Measurements from ENCODE around the gene FOXO3B. TPM values are rescaled to one million over a fixed set of nuclear protein-coding genes. Genes with fewer than 3 reads are reported as not detected.
"Not testable (repeated sequence)": the region's sequence is repeated elsewhere in the genome, so short reads cannot be mapped to it uniquely, and the experiment has no call there.

The FOXO3B gene
- polyA plus RNA-seq, 1 donor (not counting 4 experiments of a cell fraction or from before 2014, with no cell fraction given) = 2.0 TPM

GRCh38 chr17:18705955-18706354 lies 23.8 kb upstream of the FOXO3B start:
- H3K9me3 ChIP-seq (ENCODE audit: control insufficient read depth, low read depth, low read length); DNase-seq (ENCODE audit: low read depth, low spot score); H4K20me1 ChIP-seq (ENCODE audit: control insufficient read depth, extremely low read depth, insufficient read depth, low read length); FAIRE-seq; H3K79me2 ChIP-seq (ENCODE audit: control insufficient read depth, insufficient read depth, low read length); H2AFZ ChIP-seq (ENCODE audit: control insufficient read depth, low read length); H3K4me1 ChIP-seq (ENCODE audit: control insufficient read depth, extremely low read depth, insufficient read depth, low read length); H3K27ac ChIP-seq (ENCODE audit: control insufficient read depth, insufficient read depth, low read length); H3K4me2 ChIP-seq (ENCODE audit: control insufficient read depth, extremely low read depth, insufficient read depth, low read depth, low read length); dilution Hi-C loops (cut with MboI; ENCODE audit: extremely low pct_ligation_motif_present, low sequenced_read_pairs); H3K9ac ChIP-seq (ENCODE audit: control insufficient read depth, extremely low read depth, insufficient read depth, low read length); H3K9me1 ChIP-seq (ENCODE audit: control insufficient read depth, extremely low read depth, insufficient read depth, low read length); H3K36me3 ChIP-seq (ENCODE audit: control insufficient read depth in 2 of 2, extremely low read depth in 1 of 2, insufficient read depth in 2 of 2, low read length in 2 of 2); H3K27me3 ChIP-seq (ENCODE audit: control insufficient read depth, extremely low read depth, insufficient read depth, low read length); H3K4me3 ChIP-seq (ENCODE audit: control insufficient read depth in 2 of 3, extremely low read depth in 1 of 3, insufficient read depth in 2 of 3, low read depth in 1 of 3, low read length in 3 of 3): not testable (repeated sequence)

GRCh38 chr17:18698473-18699103 lies 16.5 kb upstream of the FOXO3B start:
- H3K9me1 ChIP-seq (ENCODE audit: control insufficient read depth, extremely low read depth, insufficient read depth, low read length); H3K36me3 ChIP-seq (ENCODE audit: control insufficient read depth in 2 of 2, extremely low read depth in 1 of 2, insufficient read depth in 2 of 2, low read length in 2 of 2); H3K9me3 ChIP-seq (ENCODE audit: control insufficient read depth, low read depth, low read length); H3K27me3 ChIP-seq (ENCODE audit: control insufficient read depth, extremely low read depth, insufficient read depth, low read length); H3K79me2 ChIP-seq (ENCODE audit: control insufficient read depth, insufficient read depth, low read length); FAIRE-seq; H3K4me1 ChIP-seq (ENCODE audit: control insufficient read depth, extremely low read depth, insufficient read depth, low read length); dilution Hi-C loops (cut with MboI; ENCODE audit: extremely low pct_ligation_motif_present, low sequenced_read_pairs); H3K27ac ChIP-seq (ENCODE audit: control insufficient read depth, insufficient read depth, low read length); DNase-seq (ENCODE audit: low read depth, low spot score); H4K20me1 ChIP-seq (ENCODE audit: control insufficient read depth, extremely low read depth, insufficient read depth, low read length): not testable (repeated sequence)
- H3K4me3 ChIP-seq (ENCODE audit: control insufficient read depth in 2 of 3, extremely low read depth in 1 of 3, insufficient read depth in 2 of 3, low read depth in 1 of 3, low read length in 3 of 3) = peak overlapping the region; percentile 40 to 72 (median 59)
- H3K4me2 ChIP-seq (ENCODE audit: control insufficient read depth, extremely low read depth, insufficient read depth, low read depth, low read length) = peak overlapping the region; percentile 82
- peak overlapping the region; percentile 65 for H3K9ac ChIP-seq (ENCODE audit: control insufficient read depth, extremely low read depth, insufficient read depth, low read length)
- H2AFZ ChIP-seq (ENCODE audit: control insufficient read depth, low read length) = peak overlapping the region; percentile 87

GRCh38 chr17:18695143-18695542 lies 13.0 kb upstream of the FOXO3B start:
- FAIRE-seq; H3K9me3 ChIP-seq (ENCODE audit: control insufficient read depth, low read depth, low read length); H3K36me3 ChIP-seq (ENCODE audit: control insufficient read depth in 2 of 2, extremely low read depth in 1 of 2, insufficient read depth in 2 of 2, low read length in 2 of 2); H3K9me1 ChIP-seq (ENCODE audit: control insufficient read depth, extremely low read depth, insufficient read depth, low read length); H4K20me1 ChIP-seq (ENCODE audit: control insufficient read depth, extremely low read depth, insufficient read depth, low read length); H3K27me3 ChIP-seq (ENCODE audit: control insufficient read depth, extremely low read depth, insufficient read depth, low read length); H3K4me3 ChIP-seq (ENCODE audit: control insufficient read depth in 2 of 3, extremely low read depth in 1 of 3, insufficient read depth in 2 of 3, low read depth in 1 of 3, low read length in 3 of 3); dilution Hi-C loops (cut with MboI; ENCODE audit: extremely low pct_ligation_motif_present, low sequenced_read_pairs); H2AFZ ChIP-seq (ENCODE audit: control insufficient read depth, low read length); DNase-seq (ENCODE audit: low read depth, low spot score); H3K27ac ChIP-seq (ENCODE audit: control insufficient read depth, insufficient read depth, low read length); H3K9ac ChIP-seq (ENCODE audit: control insufficient read depth, extremely low read depth, insufficient read depth, low read length); H3K79me2 ChIP-seq (ENCODE audit: control insufficient read depth, insufficient read depth, low read length); H3K4me1 ChIP-seq (ENCODE audit: control insufficient read depth, extremely low read depth, insufficient read depth, low read length); H3K4me2 ChIP-seq (ENCODE audit: control insufficient read depth, extremely low read depth, insufficient read depth, low read depth, low read length): not testable (repeated sequence)

GRCh38 chr17:18682668-18683067 lies 554 bp upstream of the FOXO3B start:
- H3K27ac ChIP-seq (ENCODE audit: control insufficient read depth, insufficient read depth, low read length); H3K9me3 ChIP-seq (ENCODE audit: control insufficient read depth, low read depth, low read length); dilution Hi-C loops (cut with MboI; ENCODE audit: extremely low pct_ligation_motif_present, low sequenced_read_pairs); H4K20me1 ChIP-seq (ENCODE audit: control insufficient read depth, extremely low read depth, insufficient read depth, low read length); H3K9me1 ChIP-seq (ENCODE audit: control insufficient read depth, extremely low read depth, insufficient read depth, low read length); H3K79me2 ChIP-seq (ENCODE audit: control insufficient read depth, insufficient read depth, low read length); DNase-seq (ENCODE audit: low read depth, low spot score); H3K4me1 ChIP-seq (ENCODE audit: control insufficient read depth, extremely low read depth, insufficient read depth, low read length); H3K36me3 ChIP-seq (ENCODE audit: control insufficient read depth in 2 of 2, extremely low read depth in 1 of 2, insufficient read depth in 2 of 2, low read length in 2 of 2); H3K27me3 ChIP-seq (ENCODE audit: control insufficient read depth, extremely low read depth, insufficient read depth, low read length): not testable (repeated sequence)
- Histone ChIP-seq H3K9ac (ENCODE audit: control insufficient read depth, extremely low read depth, insufficient read depth, low read length) (peak overlapping the region; percentile 4), H3K4me3 (ENCODE audit: control insufficient read depth in 2 of 3, extremely low read depth in 1 of 3, insufficient read depth in 2 of 3, low read depth in 1 of 3, low read length in 3 of 3) (peak overlapping the region; percentile 42 to 54 (median 49)), H3K4me2 (ENCODE audit: control insufficient read depth, extremely low read depth, insufficient read depth, low read depth, low read length) (peak overlapping the region; percentile 66), H2AFZ (ENCODE audit: control insufficient read depth, low read length) (peak overlapping the region; percentile 69)
- FAIRE-seq = peak; percentile 57

- H3K4me2 ChIP-seq (ENCODE audit: control insufficient read depth, extremely low read depth, insufficient read depth, low read depth, low read length); H4K20me1 ChIP-seq (ENCODE audit: control insufficient read depth, extremely low read depth, insufficient read depth, low read length); H3K9ac ChIP-seq (ENCODE audit: control insufficient read depth, extremely low read depth, insufficient read depth, low read length); DNase-seq (ENCODE audit: low read depth, low spot score); FAIRE-seq; H3K9me1 ChIP-seq (ENCODE audit: control insufficient read depth, extremely low read depth, insufficient read depth, low read length); H3K4me1 ChIP-seq (ENCODE audit: control insufficient read depth, extremely low read depth, insufficient read depth, low read length); H3K4me3 ChIP-seq (ENCODE audit: control insufficient read depth in 2 of 3, extremely low read depth in 1 of 3, insufficient read depth in 2 of 3, low read depth in 1 of 3, low read length in 3 of 3); H3K36me3 ChIP-seq (ENCODE audit: control insufficient read depth in 2 of 2, extremely low read depth in 1 of 2, insufficient read depth in 2 of 2, low read length in 2 of 2); H3K79me2 ChIP-seq (ENCODE audit: control insufficient read depth, insufficient read depth, low read length); H3K9me3 ChIP-seq (ENCODE audit: control insufficient read depth, low read depth, low read length); H2AFZ ChIP-seq (ENCODE audit: control insufficient read depth, low read length); H3K27ac ChIP-seq (ENCODE audit: control insufficient read depth, insufficient read depth, low read length); dilution Hi-C loops (cut with MboI; ENCODE audit: extremely low pct_ligation_motif_present, low sequenced_read_pairs); H3K27me3 ChIP-seq (ENCODE audit: control insufficient read depth, extremely low read depth, insufficient read depth, low read length): not testable (repeated sequence)
Observed at GRCh38 chr17:18677381-18677780, 4.7 kb downstream of the FOXO3B start.
